H1 (cell line): ENCODE measurements around the gene SH3BP2. TPM values are rescaled to one million over a fixed set of nuclear protein-coding genes. Genes with fewer than 3 reads are reported as not detected.

Experiments
- CHD7 ChIP-seq: fragments of 300-600 bp; sonication (generic); IDR thresholded peaks from 2 replicates; pipeline ENCODE4 v1.7.1; 2012; ENCODE audit warnings: low read length, moderate library complexity, mild to moderate bottlenecking, inconsistent platforms; ENCODE audit not compliant: insufficient replicate concordance
- GABPA ChIP-seq: IDR thresholded peaks from 2 replicates; pipeline ENCODE4 v1.6.1; 2011; ENCODE audit warnings: mild to moderate bottlenecking, low read length, moderate library complexity, borderline replicate concordance; ENCODE audit not compliant: insufficient read depth
- polyA plus RNA-seq, 7 experiments: library from polyadenylated mRNA; depleted of rRNA in 3 of 7; stranded (reverse) in 5 of 7; unstranded in 2 of 7; fragments of >200 nt in 5 of 7; fragments of 200-250 nt in 2 of 7; gene quantifications; 1 replicate in 5 of 7; 2 replicates in 1 of 7; 4 replicates in 1 of 7; pipeline versions ENCODE4 v1.2.1 to v1.2.3, GENCODE V29; 2011 to 2013; ENCODE audit warnings: missing spikeins in 2 of 7, mixed read lengths in 2 of 7
- total RNA-seq: library from RNA; stranded (reverse); fragmentation: NEBNext Ultra II Directional; extraction: Animal tissue kit (Norgen Biotek cat#: 25700); gene quantifications from 2 replicates; pipeline ENCODE4 v1.2.1, GENCODE V29; 2021

Gene SH3BP2
- total and polyA plus RNA-seq, 2 of the 8 experiments (the other 6 are each of a cell fraction or from before 2014, with no cell fraction given): 27.4 to 31.4 TPM

GRCh38 chr4:2830632-2831610 is 38.0 kb downstream of the SH3BP2 start (continued):
- TF ChIP-seq CHD7: no peak
- TF ChIP-seq GABPA: no peak
- TF ChIP-seq, all 59 proteins: peak for 0
